Trophoblast cell (in vitro differentiated cells and primary cell): ENCODE results near the gene PPTC7.

Experiments
- DNase-seq, 2 donors: peaks; one replicate each; pipeline ENCODE4 v3.0.0-alpha.2; 2016
- H2AFZ ChIP-seq: 2 replicates; pipeline ENCODE4 v1.6.1; 2013; ENCODE audit warnings: low read length, moderate library complexity, mild to moderate bottlenecking; ENCODE audit not compliant: insufficient read depth, poor library complexity
- H2AK5ac ChIP-seq: 2 replicates; pipeline ENCODE4 v1.6.1; 2013; ENCODE audit warnings: mild to moderate bottlenecking, low read length
- H2BK120ac ChIP-seq: 2 replicates; pipeline ENCODE4 v1.6.1; 2013; ENCODE audit warnings: low read length, mild to moderate bottlenecking, moderate library complexity; ENCODE audit not compliant: insufficient read depth, poor library complexity
- H2BK12ac ChIP-seq: 2 replicates; pipeline ENCODE4 v1.6.1; 2013; ENCODE audit warnings: mild to moderate bottlenecking, low read length, moderate library complexity
- H2BK5ac ChIP-seq: 2 replicates; pipeline ENCODE4 v1.6.1; 2013; ENCODE audit warnings: low read length, low read depth, moderate library complexity, mild to moderate bottlenecking; ENCODE audit not compliant: poor library complexity
- H3K14ac ChIP-seq: 2 replicates; pipeline ENCODE4 v1.6.1; 2013; ENCODE audit warnings: mild to moderate bottlenecking, low read length
- H3K18ac ChIP-seq: 2 replicates; pipeline ENCODE4 v1.6.1; 2013; ENCODE audit warnings: mild to moderate bottlenecking, low read length
- H3K23ac ChIP-seq: 2 replicates; pipeline ENCODE4 v1.6.1; 2013; ENCODE audit warnings: low read length
- H3K27ac ChIP-seq: 2 replicates; pipeline ENCODE4 v1.5.1; 2013; ENCODE audit warnings: low read depth, mild to moderate bottlenecking, inconsistent platforms, low read length, moderate library complexity
- H3K27me3 ChIP-seq: 2 replicates; pipeline ENCODE4 v1.6.1; 2013; ENCODE audit warnings: inconsistent platforms, mild to moderate bottlenecking, low read length, moderate library complexity; ENCODE audit not compliant: insufficient read depth
- H3K36me3 ChIP-seq, 2 experiments: 1 replicate in 1 of 2; 2 replicates in 1 of 2; pipeline ENCODE4 v1.6.1; 2013; ENCODE audit warnings: low read length in 2 of 2, mild to moderate bottlenecking in 2 of 2, moderate library complexity in 1 of 2; ENCODE audit not compliant: insufficient read depth in 2 of 2, control insufficient read depth in 1 of 2
- H3K4ac ChIP-seq: 2 replicates; pipeline ENCODE4 v1.6.1; 2013; ENCODE audit warnings: low read depth, mild to moderate bottlenecking, low read length, moderate library complexity
- H3K4me1 ChIP-seq, 2 experiments: 1 replicate in 1 of 2; 2 replicates in 1 of 2; pipeline ENCODE4 v1.6.1; 2013; ENCODE audit warnings: low read length in 2 of 2, mild to moderate bottlenecking in 2 of 2, moderate library complexity in 1 of 2; ENCODE audit not compliant: insufficient read depth in 2 of 2, control insufficient read depth in 1 of 2
- H3K4me2 ChIP-seq: 2 replicates; pipeline ENCODE4 v1.6.1; 2013; ENCODE audit warnings: inconsistent platforms, mild to moderate bottlenecking, low read length, moderate library complexity
- H3K4me3 ChIP-seq: 2 replicates; pipeline ENCODE4 v1.5.1; 2013; ENCODE audit warnings: mild to moderate bottlenecking, low read depth, low read length, inconsistent platforms
- H3K79me1 ChIP-seq: one replicate; pipeline ENCODE4 v1.6.1; 2013; ENCODE audit warnings: low read length
- H3K79me2 ChIP-seq: 2 replicates; pipeline ENCODE4 v1.6.1; 2013; ENCODE audit warnings: low read length, mild to moderate bottlenecking; ENCODE audit not compliant: control insufficient read depth, insufficient read depth, poor library complexity
- H3K9ac ChIP-seq: 2 replicates; pipeline ENCODE4 v1.6.1; 2013; ENCODE audit warnings: mild to moderate bottlenecking, low read length
- H3K9me3 ChIP-seq: 2 replicates; pipeline ENCODE4 v1.6.1; 2013; ENCODE audit warnings: low read depth, mild to moderate bottlenecking, control low read depth, inconsistent platforms, low read length; ENCODE audit not compliant: insufficient read depth
- H4K12ac ChIP-seq: 2 replicates; pipeline ENCODE4 v1.6.1; 2013; ENCODE audit warnings: low read depth, mild to moderate bottlenecking, low read length, moderate library complexity
- H4K8ac ChIP-seq: 2 replicates; pipeline ENCODE4 v1.6.1; 2013; ENCODE audit warnings: low read depth, mild to moderate bottlenecking, low read length, moderate library complexity
- H4K91ac ChIP-seq: one replicate; pipeline ENCODE4 v1.6.1; 2013; ENCODE audit warnings: low read depth, mild to moderate bottlenecking, low read length, moderate library complexity
- WGBS: extraction: QIAGEN DNeasy Blood & Tissue Kit; methylation state at CpG from one replicate; pipeline ENCODE4 v1.1.7; 2013; ENCODE audit warnings: missing lambda C conversion rate; ENCODE audit not compliant: insufficient read length, insufficient coverage; ENCODE audit errors: extremely low coverage; 5-methylcytosine and 5-hydroxymethylcytosine counted together

Gene PPTC7

DNA sequence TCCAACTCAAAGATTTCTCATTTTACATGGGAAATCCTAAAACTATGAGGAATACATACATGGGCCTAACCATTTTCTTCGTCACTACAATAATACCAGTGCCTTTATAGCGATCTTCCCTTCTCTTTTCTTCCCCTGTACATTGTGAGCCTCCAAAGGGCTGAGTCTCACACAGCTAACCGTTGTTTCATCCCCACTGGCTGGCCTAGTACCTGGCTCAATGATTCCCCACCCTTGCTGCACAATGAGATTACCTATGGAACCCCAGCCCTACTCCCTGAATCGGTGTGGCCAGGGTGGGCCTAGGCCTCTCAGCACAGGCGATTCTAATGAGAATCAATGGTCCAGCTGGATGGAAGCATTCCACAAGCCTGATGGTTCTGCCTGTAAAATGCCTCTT is 16.1 kb downstream of the PPTC7 start:
- Histone ChIP-seq H3K79me2 (peaks cover 1% of the 10 kb centered on the region), H3K4me1 (peaks cover 0 to 4% of the 10 kb centered on the region in 2 experiments), H3K27me3 (no peaks in the 10 kb centered on the region), H2AK5ac (no peak overlapping the region), H4K8ac (no peak overlapping the region), H3K4ac (peak overlapping the region; percentile 35), H2BK12ac (no peak overlapping the region), H3K18ac (no peak overlapping the region), H2AFZ (no peak overlapping the region), H3K9ac (no peak overlapping the region), H3K27ac (no peak overlapping the region), H3K4me3 (no peak overlapping the region), H2BK5ac (no peak overlapping the region), H3K4me2 (no peak overlapping the region), H3K79me1 (no peaks in the 10 kb centered on the region), H3K36me3 (no peaks in the 10 kb centered on the region), H2BK120ac (no peak overlapping the region), H4K12ac (no peak overlapping the region), H4K91ac (no peak overlapping the region), H3K9me3 (peaks cover 3% of the 10 kb centered on the region), H3K14ac (no peak overlapping the region), H3K23ac (no peak overlapping the region)
- no CpG with 5 or more reads among the region's 5 CpGs for WGBS
- DNase-seq = no peak

GRCh38 chr12:110565894-110566871 is 16.9 kb downstream of the PPTC7 start:
- Histone ChIP-seq H3K27ac (no peak overlapping the region), H3K79me2 (peaks cover 1% of the 10 kb centered on the region), H2BK120ac (no peak overlapping the region), H3K79me1 (no peaks in the 10 kb centered on the region), H3K4me2 (no peak overlapping the region), H3K4me1 (peaks cover 0 to 4% of the 10 kb centered on the region in 2 experiments), H3K14ac (no peak overlapping the region), H3K4me3 (no peak overlapping the region), H3K27me3 (no peaks in the 10 kb centered on the region), H3K18ac (no peak overlapping the region), H3K36me3 (no peaks in the 10 kb centered on the region), H3K4ac (no peak overlapping the region), H2BK5ac (no peak overlapping the region), H3K9me3 (peaks cover 3% of the 10 kb centered on the region), H3K23ac (no peak overlapping the region), H3K9ac (no peak overlapping the region), H4K8ac (no peak overlapping the region), H4K12ac (no peak overlapping the region), H4K91ac (no peak overlapping the region), H2AK5ac (no peak overlapping the region), H2AFZ (no peak overlapping the region), H2BK12ac (no peak overlapping the region)
- DNase-seq = peak; percentile 85 to 90
- whole genome bisulfite sequencing = no CpG with 5 or more reads among the region's 8 CpGs

DNA sequence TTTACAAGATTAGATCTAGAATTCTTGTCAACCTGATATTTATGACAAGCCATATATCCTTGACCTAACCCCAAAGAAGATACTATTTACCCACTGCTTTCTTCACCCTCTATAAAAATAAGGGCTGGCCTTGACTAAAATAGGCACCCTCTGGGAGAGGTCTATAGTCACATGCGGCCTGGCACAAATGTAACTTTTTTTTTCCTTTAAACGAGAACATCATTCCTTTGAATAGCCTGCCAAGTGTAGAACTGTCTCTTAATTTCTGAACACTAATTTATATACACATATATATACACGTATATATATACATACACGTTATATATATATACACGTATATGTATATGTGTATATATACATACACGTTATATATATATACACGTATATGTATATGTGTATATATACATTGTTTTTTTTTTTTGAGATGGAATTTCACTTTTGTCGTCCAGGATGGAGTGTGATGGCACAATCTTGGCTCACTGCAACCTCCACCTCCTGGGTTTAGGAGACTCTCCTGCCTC is 18.6 kb downstream of the PPTC7 start:
- Histone ChIP-seq H3K4me2 (no peak overlapping the region), H2BK120ac (no peak overlapping the region), H4K12ac (no peak overlapping the region), H3K79me2 (peaks cover 1% of the 10 kb centered on the region), H2AFZ (no peak overlapping the region), H2BK12ac (no peak overlapping the region), H3K36me3 (no peaks in the 10 kb centered on the region), H3K4ac (no peak overlapping the region), H3K4me1 (peaks cover 0 to 4% of the 10 kb centered on the region in 2 experiments), H3K18ac (no peak overlapping the region), H4K91ac (no peak overlapping the region), H3K79me1 (no peaks in the 10 kb centered on the region), H3K27me3 (no peaks in the 10 kb centered on the region), H3K23ac (no peak overlapping the region), H3K9ac (no peak overlapping the region), H3K4me3 (no peak overlapping the region), H3K14ac (no peak overlapping the region), H2BK5ac (no peak overlapping the region), H3K9me3 (peaks cover 3% of the 10 kb centered on the region), H2AK5ac (no peak overlapping the region), H3K27ac (no peak overlapping the region), H4K8ac (no peak overlapping the region)
- WGBS = no CpG with 5 or more reads among the region's 8 CpGs
- DNase-seq = no peak

DNA sequence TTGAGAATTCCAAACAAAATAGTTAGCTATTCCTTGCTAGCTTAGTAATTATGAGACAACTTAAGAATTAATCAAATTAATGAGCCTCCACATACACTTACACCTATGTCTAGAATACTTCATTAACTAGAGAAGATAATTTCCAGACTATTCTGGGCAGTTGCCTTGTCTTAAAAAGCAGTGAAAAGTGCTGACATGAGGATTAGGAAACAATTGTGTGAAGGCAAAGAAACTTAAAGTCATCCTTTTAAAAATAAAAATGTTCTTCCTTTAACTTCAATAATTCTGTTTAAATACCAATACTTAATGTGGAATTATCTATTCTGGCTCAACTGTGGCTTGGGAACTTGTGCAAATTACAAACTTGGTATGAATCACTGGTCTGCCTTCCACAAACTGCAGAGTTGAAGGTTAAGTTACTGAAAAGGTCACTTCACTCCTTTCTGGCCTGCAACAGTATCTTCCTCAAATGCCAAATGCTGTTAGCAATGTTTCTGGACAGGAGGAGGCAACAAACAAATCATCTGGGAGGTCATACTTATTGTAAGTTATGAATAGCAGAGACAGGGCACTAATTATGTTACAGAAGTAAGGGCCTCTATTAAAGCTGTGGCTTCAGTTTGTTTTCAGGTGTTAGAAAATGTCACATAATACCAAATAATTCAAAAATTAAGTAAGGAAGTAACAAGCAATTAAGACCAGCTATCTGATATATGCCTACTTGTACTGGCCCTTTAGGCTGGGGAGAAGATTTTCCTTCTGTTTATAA is 19.2 kb downstream of the PPTC7 start:
- H4K91ac ChIP-seq = no peak overlapping the region
- H4K8ac ChIP-seq = no peak overlapping the region
- H3K14ac ChIP-seq = no peak overlapping the region
- no peak overlapping the region for H4K12ac ChIP-seq
- H2AK5ac ChIP-seq = no peak overlapping the region
- no peak overlapping the region for H3K4ac ChIP-seq
- H3K79me1 ChIP-seq = no peaks in the 10 kb centered on the region
- no peak for DNase-seq
- no peak overlapping the region for H3K23ac ChIP-seq
- no peak overlapping the region for H2BK12ac ChIP-seq
- H3K27ac ChIP-seq = no peak overlapping the region
- no peak overlapping the region for H3K18ac ChIP-seq
- H2BK120ac ChIP-seq = no peak overlapping the region
- no peak overlapping the region for H2BK5ac ChIP-seq
- H2AFZ ChIP-seq = no peak overlapping the region
- H3K4me3 ChIP-seq = no peak overlapping the region
- H3K27me3 ChIP-seq = no peaks in the 10 kb centered on the region
- no peak overlapping the region for H3K4me2 ChIP-seq
- H3K79me2 ChIP-seq = peaks cover 1% of the 10 kb centered on the region
- no peak overlapping the region for H3K9ac ChIP-seq
- no peaks in the 10 kb centered on the region for H3K36me3 ChIP-seq
- H3K4me1 ChIP-seq = peaks cover 0 to 4% of the 10 kb centered on the region in 2 experiments
- H3K9me3 ChIP-seq = peaks cover 2% of the 10 kb centered on the region
